ENCODE results near the gene SPDYE5. TPM values are rescaled to one million over a fixed set of nuclear protein-coding genes. Genes with fewer than 3 reads are reported as not detected.

Gene SPDYE5
- total RNA-seq, 1 donor from 2014 or later: not detected

DNA sequence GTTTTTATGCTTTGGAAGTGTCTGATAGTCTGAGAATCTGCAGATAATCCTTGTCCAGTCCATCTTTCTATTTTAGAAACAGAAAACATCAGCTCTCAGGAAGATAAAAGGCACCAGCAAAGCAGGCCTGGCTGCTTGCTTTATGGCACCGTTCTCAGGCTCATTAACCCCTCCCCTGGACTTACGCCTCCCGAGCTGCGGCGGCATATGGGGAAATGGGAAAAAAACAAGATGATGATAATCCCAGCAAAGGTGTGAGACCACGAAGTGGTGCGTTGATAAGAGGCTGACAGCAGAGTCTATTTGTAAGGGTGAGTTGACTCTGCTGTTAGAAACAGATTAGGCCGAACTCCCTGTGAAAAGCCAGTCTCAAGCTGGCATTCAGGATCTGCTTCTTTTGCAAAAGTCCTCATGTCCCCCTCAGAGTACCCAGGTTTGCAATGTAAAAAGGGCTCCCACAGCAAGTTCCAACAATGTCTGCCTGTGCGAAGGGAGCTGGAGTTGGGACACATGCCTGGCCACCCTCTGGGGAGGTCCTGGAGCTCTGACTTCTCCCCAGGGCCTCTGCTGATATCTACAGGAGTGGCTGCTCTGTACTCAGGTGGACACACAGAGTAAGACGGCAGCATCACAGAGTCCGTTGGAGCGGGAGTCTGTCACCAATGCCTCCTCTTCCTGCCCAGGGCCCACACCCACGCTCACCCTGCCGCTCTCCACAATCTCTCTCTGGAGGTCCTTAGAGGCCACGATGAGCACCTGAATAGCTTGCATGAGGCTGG is 54.3 kb downstream of the SPDYE5 start:
- TF ChIP-seq POLR2A (IDR thresholded peaks at IDR 0.05) (no peak), POLR2AphosphoS5 (IDR thresholded peaks at IDR 0.05; ENCODE audit: insufficient read depth in 1 of 2, low read depth in 1 of 2) (no peak)
- TF ChIP-seq, protein P1, sequence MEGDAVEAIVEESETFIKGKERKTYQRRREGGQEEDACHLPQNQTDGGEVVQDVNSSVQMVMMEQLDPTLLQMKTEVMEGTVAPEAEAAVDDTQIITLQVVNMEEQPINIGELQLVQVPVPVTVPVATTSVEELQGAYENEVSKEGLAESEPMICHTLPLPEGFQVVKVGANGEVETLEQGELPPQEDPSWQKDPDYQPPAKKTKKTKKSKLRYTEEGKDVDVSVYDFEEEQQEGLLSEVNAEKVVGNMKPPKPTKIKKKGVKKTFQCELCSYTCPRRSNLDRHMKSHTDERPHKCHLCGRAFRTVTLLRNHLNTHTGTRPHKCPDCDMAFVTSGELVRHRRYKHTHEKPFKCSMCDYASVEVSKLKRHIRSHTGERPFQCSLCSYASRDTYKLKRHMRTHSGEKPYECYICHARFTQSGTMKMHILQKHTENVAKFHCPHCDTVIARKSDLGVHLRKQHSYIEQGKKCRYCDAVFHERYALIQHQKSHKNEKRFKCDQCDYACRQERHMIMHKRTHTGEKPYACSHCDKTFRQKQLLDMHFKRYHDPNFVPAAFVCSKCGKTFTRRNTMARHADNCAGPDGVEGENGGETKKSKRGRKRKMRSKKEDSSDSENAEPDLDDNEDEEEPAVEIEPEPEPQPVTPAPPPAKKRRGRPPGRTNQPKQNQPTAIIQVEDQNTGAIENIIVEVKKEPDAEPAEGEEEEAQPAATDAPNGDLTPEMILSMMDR (IDR thresholded peaks at IDR 0.05): no peak
- H3K27ac ChIP-seq: no peak overlapping the region
- intact Hi-C loops (cut with DNase I): no loop called here
- H3K27me3 ChIP-seq: no peaks in the 10 kb centered on the region
- no peak for DNase-seq (ENCODE audit: extremely low spot score in 2 of 2)
- no peaks in the 10 kb centered on the region for H3K9me3 ChIP-seq
- no peaks in the 10 kb centered on the region for H3K4me1 ChIP-seq
- H3K4me3 ChIP-seq: no peak overlapping the region
- peaks cover 0 to 53% of the 10 kb centered on the region in 2 donors for H3K36me3 ChIP-seq

Small RNA genes lying within 50 kb of the gene (small RNA-seq; reads per million reads assigned to genes)
- gene AC211429.1 (not detected), gene RF00019 (not detected)

Other genes with a start within 250 kb of the SPDYE5 start
- gene TRIM73, start 96.7 kb upstream of the SPDYE5 start, total RNA-seq: 7.4 TPM
- gene POM121C, start 6.0 kb upstream of the SPDYE5 start, total RNA-seq: 21.6 TPM
- 17.7 TPM for gene HIP1, start 246.6 kb downstream of the SPDYE5 start, total RNA-seq